Measurements from ENCODE around the gene DNAJC11. TPM values are rescaled to one million over a fixed set of nuclear protein-coding genes. Genes with fewer than 3 reads are reported as not detected.

The DNAJC11 gene
- polyA plus RNA-seq, 1 of the 3 experiments (the other 2 are of a cell fraction): 38.2 TPM

DNA sequence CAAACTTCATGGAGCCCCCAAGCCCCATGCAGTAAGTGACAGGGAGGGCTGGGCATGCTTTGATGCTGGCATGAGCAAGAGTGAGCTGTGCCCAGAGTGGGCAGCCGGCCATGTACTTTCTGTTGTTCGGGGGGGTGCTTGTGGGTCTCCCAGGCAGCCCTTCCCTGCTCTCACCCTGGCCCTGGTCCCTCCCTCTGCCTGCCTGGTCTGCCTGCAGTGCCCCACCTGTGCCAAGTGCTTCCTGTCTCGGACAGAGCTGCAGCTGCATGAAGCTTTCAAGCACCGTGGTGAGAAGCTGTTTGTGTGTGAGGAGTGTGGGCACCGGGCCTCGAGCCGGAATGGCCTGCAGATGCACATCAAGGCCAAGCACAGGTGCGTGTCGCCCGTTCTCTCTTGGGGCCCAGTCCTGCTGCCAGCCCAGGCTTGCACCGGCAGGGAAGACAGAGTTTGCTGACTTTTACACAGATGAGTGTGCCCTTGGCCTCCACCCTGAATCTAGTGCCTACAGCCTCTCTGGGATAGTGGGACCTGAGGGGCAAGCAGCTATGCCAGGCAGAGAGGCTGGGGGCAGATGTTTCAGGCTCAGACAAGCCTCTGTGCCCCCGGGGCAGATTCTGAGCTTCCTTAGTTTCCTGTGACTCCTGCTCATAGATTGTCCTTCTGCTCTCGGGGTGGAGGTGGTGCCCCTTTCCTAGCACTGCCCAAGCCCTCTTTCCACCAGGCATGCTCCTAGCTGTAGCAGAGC is 114.2 kb downstream of the DNAJC11 start:
- Histone ChIP-seq H3K27me3 (ENCODE audit: insufficient read depth) (no peaks in the 10 kb centered on the region), H3K4me3 (ENCODE audit: low read depth in 2 of 2, low read length in 1 of 2) (no peak overlapping the region), H3K79me2 (ENCODE audit: insufficient read depth) (peaks cover 4% of the 10 kb centered on the region; the same call in 1 of the 2 replicates), H3K9me3 (no peaks in the 10 kb centered on the region), H3K4me1 (ENCODE audit: control insufficient read depth in 1 of 2, insufficient read depth in 2 of 2, low read depth in 1 of 2, low read length in 1 of 2) (no peaks in the 10 kb centered on the region), H3K4me2 (no peak overlapping the region), H3K36me3 (replicated peaks in 1 of 2; ENCODE audit: control insufficient read depth in 1 of 2, insufficient read depth in 2 of 2, low read length in 1 of 2) (peaks cover 0 to 30% of the 10 kb centered on the region in 2 experiments), H3F3A (replicated peaks; ENCODE audit: insufficient read depth) (no peaks in the 10 kb centered on the region), H3K9me2 (no peaks in the 10 kb centered on the region), H3K9ac (no peak overlapping the region), H3K27ac (ENCODE audit: low read depth in 2 of 2, low read length in 1 of 2) (no peak overlapping the region), H2AFZ (ENCODE audit: low read depth) (no peak overlapping the region), H4K20me1 (ENCODE audit: insufficient read depth) (no peaks in the 10 kb centered on the region)
- peak; percentile 12 for DNase-seq
- CTCF ChIA-PET: no interaction called here
- WGBS (ENCODE audit: low lambda C conversion rate): 94% methylated on average over 6 of the region's 13 CpGs
- TF ChIP-seq TEAD4 (IDR thresholded peaks at IDR 0.05; ENCODE audit: borderline replicate concordance, insufficient read depth): no peak
- no peak for TF ChIP-seq RAD21 (IDR thresholded peaks at IDR 0.05; ENCODE audit: low read length)
- TF ChIP-seq NFIC (IDR thresholded peaks at IDR 0.05; ENCODE audit: borderline replicate concordance): no peak
- TF ChIP-seq, protein P1, sequence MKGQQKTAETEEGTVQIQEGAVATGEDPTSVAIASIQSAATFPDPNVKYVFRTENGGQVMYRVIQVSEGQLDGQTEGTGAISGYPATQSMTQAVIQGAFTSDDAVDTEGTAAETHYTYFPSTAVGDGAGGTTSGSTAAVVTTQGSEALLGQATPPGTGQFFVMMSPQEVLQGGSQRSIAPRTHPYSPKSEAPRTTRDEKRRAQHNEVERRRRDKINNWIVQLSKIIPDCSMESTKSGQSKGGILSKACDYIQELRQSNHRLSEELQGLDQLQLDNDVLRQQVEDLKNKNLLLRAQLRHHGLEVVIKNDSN (IDR thresholded peaks at IDR 0.05; ENCODE audit: borderline replicate concordance, low read depth): no peak
- TF ChIP-seq NRF1 (IDR thresholded peaks at IDR 0.05; ENCODE audit: low read depth, low read length): no peak
- TF ChIP-seq CHD2 (IDR thresholded peaks at IDR 0.05; ENCODE audit: low read length, partially characterized antibody): no peak
- no peak for TF ChIP-seq FOXM1 (IDR thresholded peaks at IDR 0.05; ENCODE audit: low read depth)
- POLR2A ChIA-PET: no interaction called here

DNA sequence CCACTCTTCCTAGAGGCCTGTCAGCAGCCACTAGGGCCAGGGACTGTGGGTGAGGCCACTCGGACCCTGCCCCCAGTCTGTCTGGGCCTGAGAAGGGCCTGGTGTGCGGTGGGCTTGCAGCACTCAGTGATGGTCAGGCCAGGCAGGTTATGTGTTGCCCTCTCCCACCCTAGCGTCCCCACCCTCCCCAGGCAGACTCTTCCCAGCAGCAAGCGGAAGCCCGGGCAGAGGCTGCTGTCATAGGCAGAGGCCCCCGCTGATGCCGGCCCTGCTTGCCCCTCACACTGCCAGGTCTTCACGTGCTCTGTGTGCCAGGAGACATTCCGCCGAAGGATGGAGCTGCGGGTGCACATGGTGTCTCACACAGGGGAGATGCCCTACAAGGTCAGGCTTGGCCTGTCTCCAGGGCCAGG is 115.2 kb downstream of the DNAJC11 start:
- H3K36me3 ChIP-seq (replicated peaks in 1 of 2; ENCODE audit: control insufficient read depth in 1 of 2, insufficient read depth in 2 of 2, low read length in 1 of 2): peaks cover 0 to 31% of the 10 kb centered on the region in 2 experiments
- DNase-seq: peak; percentile 14
- H3K79me2 ChIP-seq (ENCODE audit: insufficient read depth): peaks cover 15% of the 10 kb centered on the region; the same call in 1 of the 2 replicates
- ChIA-PET CTCF (interaction anchor here (1.8 kb wide), 1 partner anchor 149 kb away, joined by 4 read pairs; no protein-coding TSS in a partner anchor), POLR2A (no interaction called here)
- 80% methylated on average over 2 of the region's 11 CpGs for WGBS (ENCODE audit: low lambda C conversion rate)
- no peak overlapping the region for H3K4me3 ChIP-seq (ENCODE audit: low read depth in 2 of 2, low read length in 1 of 2)
- TF ChIP-seq EZH2phosphoT487 (IDR thresholded peaks at IDR 0.05; ENCODE audit: borderline replicate concordance, low read depth) (no peak), NFIC (IDR thresholded peaks at IDR 0.05; ENCODE audit: borderline replicate concordance) (no peak), RFX5 (IDR thresholded peaks at IDR 0.05; ENCODE audit: low read length) (no peak), GABPA (IDR thresholded peaks at IDR 0.05; ENCODE audit: low read depth) (no peak), FOXJ3 (CRISPR knock-in tag; IDR thresholded peaks at IDR 0.05) (no peak), JUND (IDR thresholded peaks at IDR 0.05) (no peak), YY1 (IDR thresholded peaks at IDR 0.05; ENCODE audit: low read depth) (no peak), NRF1 (IDR thresholded peaks at IDR 0.05; ENCODE audit: low read depth, low read length) (no peak), ELF1 (IDR thresholded peaks at IDR 0.05) (no peak), SMC3 (IDR thresholded peaks at IDR 0.05; ENCODE audit: low read depth, low read length) (no peak)
- TF ChIP-seq, protein P2, sequence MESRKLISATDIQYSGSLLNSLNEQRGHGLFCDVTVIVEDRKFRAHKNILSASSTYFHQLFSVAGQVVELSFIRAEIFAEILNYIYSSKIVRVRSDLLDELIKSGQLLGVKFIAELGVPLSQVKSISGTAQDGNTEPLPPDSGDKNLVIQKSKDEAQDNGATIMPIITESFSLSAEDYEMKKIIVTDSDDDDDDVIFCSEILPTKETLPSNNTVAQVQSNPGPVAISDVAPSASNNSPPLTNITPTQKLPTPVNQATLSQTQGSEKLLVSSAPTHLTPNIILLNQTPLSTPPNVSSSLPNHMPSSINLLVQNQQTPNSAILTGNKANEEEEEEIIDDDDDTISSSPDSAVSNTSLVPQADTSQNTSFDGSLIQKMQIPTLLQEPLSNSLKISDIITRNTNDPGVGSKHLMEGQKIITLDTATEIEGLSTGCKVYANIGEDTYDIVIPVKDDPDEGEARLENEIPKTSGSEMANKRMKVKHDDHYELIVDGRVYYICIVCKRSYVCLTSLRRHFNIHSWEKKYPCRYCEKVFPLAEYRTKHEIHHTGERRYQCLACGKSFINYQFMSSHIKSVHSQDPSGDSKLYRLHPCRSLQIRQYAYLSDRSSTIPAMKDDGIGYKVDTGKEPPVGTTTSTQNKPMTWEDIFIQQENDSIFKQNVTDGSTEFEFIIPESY (IDR thresholded peaks at IDR 0.05; ENCODE audit: borderline replicate concordance, low read depth): no peak
- no peaks in the 10 kb centered on the region for H4K20me1 ChIP-seq (ENCODE audit: insufficient read depth)
- no peak overlapping the region for H3K27ac ChIP-seq (ENCODE audit: low read depth in 2 of 2, low read length in 1 of 2)
- H3K9me3 ChIP-seq: no peaks in the 10 kb centered on the region
- H3F3A ChIP-seq (replicated peaks; ENCODE audit: insufficient read depth): no peaks in the 10 kb centered on the region
- no peak overlapping the region for H2AFZ ChIP-seq (ENCODE audit: low read depth)
- peaks cover 0 to 6% of the 10 kb centered on the region in 2 experiments; a peak in 1 of 4 replicates for H3K4me1 ChIP-seq (ENCODE audit: control insufficient read depth in 1 of 2, insufficient read depth in 2 of 2, low read depth in 1 of 2, low read length in 1 of 2)
- no peaks in the 10 kb centered on the region for H3K27me3 ChIP-seq (ENCODE audit: insufficient read depth)
- H3K9me2 ChIP-seq: no peaks in the 10 kb centered on the region
- H3K9ac ChIP-seq: no peak overlapping the region
- no peak overlapping the region for H3K4me2 ChIP-seq

All from SK-N-SH (cell line).